GM21576 (cell line): ENCODE results near the gene RGR.
"Not testable (repeated sequence)": the region's sequence is repeated elsewhere in the genome, so short reads cannot be mapped to it uniquely, and the experiment has no call there.

Experiments used
- ATAC-seq: cut with Tn5 transposase; IDR thresholded peaks from one replicate; pipeline ENCODE4 v1.9.1; 2021; ENCODE audit warnings: mild to moderate bottlenecking, moderate library complexity; ENCODE audit not compliant: unreplicated experiment

The RGR gene

DNA sequence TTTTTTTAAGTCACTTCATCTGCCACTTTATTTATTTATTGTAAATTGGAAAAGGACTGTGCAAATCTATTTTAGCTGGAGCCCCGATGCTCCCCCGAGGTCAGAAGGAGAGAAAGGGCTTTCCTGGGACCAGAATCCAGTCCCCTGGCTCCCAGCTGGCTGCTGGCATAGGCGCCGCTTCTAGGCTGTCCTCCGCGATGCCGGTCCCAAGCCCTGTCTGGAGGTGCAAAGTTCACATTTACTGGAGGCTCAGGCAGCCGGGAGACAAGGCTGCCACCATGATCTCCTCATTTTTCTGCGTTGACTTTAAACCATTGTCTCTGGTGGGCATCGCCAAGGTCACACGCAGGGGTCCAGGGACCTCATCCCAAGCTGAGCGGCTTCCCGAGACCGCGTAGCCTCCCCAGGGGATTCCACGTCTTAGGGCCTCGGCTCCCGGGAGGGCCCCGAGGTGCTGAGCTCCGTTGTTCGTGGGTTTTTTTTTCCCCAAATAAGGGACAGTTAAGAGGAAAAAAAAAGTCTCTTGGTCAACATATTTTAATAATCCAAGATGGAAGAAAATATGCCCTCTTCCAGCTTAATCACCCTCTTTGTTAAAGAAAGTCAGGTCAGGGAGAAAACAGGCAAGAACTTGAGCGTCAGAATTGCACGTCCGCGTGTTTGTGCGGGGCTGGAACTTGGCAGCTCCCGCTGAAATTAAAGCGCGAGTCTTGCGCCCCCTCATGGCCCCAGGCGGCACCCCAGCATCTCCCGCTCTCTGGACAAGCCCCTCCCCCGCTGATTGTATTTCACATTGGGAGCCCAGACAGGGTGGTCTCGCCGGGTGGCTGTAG, 11.9 kb downstream of the RGR start:
- no peak for ATAC-seq

DNA sequence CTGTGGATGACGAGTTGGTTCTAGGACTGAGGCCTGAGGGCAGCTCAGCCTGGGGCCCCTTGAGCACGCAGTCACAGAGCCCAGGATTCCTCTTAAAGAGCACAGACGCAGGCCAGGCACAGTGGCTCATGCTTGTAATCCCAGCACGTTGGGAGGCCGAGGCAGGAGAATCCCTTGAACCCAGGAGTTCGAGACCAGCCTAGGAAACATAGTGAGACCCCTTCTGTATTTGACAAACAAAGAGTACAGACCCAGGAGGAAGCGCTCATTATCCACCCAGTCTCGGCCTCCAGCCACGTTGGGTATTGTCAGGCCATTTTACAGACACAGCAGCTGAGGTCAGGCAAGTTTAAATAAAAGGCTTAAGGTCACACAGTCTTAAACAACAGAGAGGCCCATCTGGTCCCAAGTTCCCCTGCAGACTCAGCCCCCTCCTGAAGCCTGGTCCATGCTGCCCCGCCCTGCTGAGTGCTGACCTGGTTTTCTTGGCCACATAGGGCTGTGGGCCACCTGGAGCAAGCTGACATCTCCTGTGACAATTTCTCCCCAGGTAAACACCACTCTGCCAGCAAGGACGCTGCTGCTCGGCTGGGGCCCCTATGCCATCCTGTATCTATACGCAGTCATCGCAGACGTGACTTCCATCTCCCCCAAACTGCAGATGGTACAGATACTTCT, 12.6 kb downstream of the RGR start:
- ATAC-seq = no peak

DNA sequence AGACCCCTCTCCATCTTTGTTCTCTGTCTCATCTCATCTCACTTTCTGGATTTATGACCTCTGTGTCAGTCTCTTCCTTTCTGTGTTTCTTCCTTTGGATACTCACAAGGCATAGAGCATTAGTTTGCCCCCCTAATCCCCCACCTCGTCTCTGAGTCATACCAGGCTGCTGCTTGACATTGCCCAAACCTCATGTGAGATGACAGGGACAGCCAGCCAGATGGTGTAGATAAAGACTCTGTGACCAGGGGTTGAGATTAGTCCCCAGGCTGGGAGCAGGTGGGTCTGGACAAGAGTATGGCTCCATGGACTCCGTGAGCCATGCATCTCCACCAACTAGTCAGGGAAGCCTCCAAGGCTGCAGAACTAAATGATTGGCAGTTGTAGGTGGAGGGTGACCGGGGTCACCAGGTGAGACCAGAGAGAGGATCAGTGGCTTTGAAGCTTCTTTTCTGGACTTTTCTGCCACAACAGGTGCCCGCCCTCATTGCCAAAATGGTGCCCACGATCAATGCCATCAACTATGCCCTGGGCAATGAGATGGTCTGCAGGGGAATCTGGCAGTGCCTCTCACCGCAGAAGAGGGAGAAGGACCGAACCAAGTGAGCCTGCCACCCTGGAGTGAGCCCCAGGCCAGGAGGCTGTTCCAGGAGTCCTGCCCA, 13.3 kb downstream of the RGR start:
- ATAC-seq = no peak

DNA sequence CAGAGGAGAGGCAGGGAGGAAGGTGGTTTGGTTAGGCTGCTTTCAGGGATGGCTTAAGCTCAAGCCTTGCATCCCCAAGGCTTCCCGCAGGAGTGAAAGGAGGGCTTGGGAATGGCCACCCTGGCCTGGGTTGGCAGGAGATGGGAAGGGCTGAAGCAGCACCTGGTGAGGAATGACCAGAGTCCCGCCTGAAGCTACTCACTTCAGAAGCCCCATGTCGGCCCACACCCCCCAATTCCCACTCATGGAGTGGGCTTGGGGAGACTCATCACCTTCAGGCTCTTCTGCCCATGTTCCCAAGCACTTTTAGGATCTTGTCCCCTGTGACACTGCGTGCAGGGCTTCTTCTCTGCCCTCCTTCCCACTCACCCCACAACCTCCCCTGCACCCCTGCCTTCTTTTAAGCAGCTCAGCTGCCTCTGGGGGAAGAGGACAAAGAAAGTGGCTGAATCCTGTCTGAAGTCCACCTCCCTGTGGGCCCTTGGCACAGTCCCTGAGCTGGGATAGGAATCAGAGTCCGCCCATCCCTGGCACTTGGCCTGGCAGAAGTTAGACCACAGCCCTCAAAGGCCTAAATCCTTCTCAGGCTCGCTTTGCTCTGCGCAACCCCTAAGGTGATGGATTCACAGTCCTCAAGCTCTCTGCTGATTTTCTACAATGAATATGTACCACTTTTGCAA, 16.5 kb downstream of the RGR start:
- ATAC-seq = no peak

DNA sequence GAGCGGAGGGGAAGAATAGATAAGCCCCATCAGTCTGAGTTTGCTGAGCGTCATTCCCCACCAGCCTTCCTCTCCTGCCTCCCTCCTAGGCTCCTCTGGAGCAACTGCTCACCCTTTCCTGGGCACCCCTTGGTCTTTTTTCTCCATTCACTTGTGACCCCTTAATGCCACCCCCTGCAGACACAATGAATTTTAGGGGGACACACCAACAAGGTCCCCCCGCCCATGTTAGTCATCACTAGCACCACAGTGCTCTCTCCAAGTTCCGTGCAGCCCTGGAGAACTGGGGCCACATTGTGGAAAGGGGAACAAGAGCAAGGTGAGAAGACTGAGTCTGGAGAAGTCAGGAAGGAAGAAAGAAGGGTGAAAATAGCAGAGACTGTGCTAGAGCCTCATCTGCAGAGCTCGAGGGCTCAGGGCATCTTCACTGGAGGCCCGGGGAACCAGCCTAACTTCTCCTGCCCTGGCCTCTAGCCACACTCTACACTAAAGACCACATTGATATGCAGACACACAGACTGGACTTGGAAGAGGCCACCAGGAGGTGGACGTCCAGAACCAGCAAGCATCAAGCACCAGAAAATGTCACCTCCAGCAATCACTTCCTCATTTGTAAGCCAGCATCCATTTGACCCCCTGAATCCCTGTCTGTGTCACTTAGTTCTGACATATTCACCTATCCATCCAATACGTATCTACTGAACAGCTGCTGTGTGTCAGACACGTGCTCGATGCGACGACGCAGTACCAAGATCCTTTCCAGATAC, 17.5 kb downstream of the RGR start:
- no peak for ATAC-seq

DNA sequence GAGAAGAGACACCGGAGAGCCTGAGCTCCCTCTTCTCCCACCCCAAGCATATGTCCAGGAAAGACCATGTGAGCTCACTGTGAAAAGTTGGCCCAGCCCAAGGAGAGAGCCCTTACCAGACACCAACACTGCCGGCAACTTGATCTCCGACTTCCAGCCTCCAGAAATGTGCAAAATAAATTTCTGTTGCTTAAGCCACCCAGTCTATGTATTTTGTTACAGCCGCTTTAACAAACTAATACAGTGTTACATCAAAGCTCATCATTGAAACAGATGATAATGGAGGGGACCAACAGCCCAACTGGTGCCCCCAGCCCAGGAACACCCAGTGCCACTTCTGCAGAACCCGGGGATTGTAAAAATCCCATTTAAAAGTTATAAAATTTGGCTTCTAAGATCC, 18.9 kb downstream of the RGR start:
- no peak for ATAC-seq

DNA sequence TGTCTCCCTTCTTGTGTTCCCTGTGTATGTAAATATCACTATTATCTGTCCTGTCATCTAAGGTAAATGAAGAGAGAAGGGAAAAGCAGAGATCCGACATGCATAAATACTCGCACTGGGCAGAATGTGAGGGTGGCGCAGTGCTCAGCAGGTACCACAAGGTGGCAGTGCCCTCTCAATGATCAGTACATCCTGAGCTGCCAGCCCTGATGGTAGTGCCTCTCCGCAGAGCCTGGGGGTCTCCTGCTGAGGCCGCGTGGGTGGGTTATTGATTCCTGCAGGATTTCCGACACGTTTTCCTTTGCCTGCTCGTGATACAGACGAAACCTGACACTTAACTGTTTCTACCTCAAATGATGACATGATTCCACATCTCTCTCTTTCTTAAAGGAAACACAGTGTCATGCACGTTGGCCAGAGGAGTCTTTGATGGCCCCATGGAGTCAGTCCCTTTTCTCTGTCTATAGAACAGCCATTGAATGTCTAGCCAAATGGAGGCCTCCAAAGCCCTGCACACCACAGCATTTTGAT, 19.8 kb downstream of the RGR start:
- ATAC-seq = peak; percentile 95

DNA sequence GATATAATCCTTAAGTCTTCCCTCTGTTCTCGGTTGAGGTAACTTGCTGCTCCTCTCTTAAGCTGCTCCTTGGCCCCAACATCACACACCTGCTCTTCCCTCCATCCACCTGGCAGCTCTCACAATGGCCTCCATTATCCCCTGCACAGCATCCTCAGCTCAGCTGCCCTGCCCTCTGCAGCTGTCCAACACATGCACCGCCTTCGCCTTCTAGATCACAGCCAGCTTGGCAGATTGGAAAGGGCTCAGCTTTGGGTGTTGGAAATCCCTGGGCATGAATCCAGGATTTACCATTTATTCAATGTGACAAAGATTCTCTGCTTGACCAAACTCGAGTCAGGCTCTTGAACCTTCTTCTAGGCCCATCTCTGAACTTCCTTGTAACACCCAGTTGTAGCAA, 20.6 kb downstream of the RGR start:
- ATAC-seq = no peak

DNA sequence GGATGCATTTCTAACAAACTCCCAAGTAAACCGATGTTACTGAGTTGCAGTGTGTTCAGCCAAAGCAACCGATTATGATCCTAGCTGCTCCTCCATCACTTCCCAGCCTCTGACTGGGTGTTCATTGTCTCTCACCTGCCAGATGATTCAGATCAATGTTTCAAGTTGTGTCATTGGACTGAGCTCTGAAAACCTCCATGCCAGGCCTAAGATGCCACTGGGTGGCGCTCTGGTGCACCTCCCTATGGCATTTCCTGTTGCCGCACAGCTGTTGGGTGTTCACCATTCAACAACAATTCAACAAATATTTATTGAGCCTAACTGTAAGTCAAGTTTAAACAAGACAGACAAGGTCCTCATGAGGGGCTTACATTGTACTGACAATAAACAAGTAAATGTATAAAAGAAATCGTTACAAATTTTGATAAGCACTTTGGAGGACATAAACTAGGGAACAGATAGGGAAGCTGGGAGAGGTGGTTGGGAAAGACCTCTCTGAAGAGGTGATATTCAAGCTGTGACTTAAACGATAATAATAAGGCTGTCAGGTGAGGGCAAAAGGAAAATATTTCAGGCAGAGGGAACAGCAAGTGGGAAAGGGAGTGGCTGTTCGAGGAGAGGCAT, 22.8 kb downstream of the RGR start:
- peak; percentile 52 for ATAC-seq

DNA sequence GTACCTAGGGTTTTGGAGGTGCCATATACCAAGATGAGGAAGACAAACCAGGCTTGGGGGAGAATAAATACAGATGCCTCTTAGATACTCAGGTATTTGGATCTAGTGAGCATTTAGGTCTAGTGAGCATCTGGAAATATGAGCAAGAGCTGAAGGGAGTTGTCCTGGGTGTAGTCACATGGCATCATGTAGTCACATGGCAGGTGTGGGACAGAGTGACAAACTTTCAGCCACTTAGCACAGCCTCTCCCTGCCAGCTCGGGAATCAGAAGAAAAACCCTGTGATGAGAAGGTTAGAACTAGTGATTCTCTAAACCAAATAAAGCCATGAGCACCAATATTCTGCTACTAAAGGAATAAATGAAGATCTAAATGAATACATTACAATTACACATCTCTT, 24.3 kb downstream of the RGR start:
- no peak for ATAC-seq

DNA sequence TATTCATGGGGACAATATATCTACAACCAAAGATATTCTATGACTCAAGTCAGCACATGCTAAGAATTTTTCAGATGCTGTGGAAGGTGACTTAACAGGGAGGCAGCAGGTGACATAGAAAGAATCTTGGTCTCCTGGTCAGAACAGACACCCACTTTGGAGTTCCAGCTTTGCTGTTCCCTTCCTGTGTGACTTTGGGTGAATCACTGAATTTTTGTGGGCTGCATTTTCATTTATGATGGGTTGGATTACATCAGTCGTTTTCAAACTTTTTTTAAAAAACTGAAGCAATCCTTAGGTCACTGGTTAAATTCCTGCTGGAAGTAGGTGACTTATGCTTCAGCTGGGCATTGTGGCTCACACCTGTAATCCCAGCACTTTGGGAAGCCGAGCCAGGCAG, 24.9 kb downstream of the RGR start:
- ATAC-seq = no peak

DNA sequence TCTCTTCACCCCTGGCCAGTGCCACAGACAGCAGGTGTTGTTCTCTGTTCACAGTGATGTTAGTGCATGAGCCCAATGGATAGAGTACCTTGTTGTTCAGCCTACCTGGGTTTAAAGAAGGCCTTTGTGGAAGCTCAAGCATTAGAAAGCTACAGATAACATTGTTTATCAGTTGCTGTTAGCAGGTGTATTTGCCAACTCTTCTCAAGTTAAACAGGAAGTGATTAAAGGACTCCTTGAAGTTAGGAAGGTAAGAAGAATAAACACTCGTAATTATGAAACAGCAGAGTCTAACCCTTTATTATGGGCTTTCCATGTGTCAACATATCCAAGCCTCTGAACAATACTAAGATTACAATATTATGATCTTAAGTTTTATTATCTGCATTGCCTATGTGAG, 25.9 kb downstream of the RGR start:
- ATAC-seq = no peak

DNA sequence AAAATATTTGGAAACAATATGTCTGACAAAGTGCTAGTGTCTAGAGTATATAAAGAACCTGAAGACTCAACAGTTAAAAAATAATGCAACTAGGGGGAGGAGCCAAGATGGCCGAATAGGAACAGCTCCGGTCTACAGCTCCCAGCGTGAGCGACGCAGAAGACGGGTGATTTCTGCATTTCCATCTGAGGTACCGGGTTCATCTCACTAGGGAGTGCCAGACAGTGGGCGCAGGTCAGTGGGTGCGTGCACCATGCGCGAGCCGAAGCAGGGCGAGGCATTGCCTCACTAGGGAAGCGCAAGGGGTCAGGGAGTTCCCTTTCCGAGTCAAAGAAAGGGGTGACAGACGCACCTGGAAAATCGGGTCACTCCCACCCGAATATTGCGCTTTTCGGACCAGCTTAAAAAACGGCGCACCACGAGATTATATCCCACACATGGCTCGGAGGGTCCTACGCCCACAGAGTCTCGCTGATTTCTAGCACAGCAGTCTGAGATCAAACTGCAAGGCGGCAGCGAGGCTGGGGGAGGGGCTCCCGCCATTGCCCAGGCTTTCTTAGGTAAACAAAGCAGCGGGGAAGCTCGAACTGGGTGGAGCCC, 35.1 kb downstream of the RGR start:
- ATAC-seq = not testable (repeated sequence)

DNA sequence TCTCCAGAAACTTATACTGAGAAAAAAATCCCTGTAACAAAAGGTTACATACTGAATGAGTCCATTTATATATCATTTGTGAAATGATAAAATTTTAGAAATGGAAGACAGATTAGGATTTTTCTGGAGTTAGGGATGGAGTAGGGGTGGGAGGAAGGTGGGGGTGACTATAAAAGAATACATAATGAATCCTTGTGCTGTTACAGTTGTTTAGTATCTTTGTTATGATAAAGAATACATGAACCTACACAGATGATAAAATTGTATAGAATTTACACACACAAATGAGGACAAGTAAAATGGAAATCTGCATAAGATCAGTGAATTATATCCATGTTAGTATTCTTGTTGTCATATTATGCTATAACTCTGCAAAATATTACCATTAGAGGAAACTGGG, 41.8 kb downstream of the RGR start:
- ATAC-seq = no peak

DNA sequence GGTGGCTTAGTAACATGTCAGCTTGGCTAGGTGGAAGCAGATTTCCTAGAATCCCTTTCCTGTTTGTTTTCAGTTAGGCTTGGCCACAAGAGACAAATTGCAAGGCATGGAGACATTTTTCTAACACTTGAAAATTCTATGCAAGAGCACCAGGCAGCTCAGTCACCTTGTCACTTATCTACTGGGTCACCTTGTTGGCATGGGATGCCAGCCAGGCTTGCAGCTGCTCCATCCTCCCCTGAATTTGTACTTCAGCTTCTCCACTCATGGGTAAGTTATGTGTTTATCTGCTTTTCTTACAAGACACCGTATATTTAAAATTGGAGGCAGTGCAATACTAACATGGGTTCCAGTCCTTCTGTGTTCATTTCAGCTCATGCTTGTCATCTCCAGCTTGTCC, 43.3 kb downstream of the RGR start:
- no peak for ATAC-seq

DNA sequence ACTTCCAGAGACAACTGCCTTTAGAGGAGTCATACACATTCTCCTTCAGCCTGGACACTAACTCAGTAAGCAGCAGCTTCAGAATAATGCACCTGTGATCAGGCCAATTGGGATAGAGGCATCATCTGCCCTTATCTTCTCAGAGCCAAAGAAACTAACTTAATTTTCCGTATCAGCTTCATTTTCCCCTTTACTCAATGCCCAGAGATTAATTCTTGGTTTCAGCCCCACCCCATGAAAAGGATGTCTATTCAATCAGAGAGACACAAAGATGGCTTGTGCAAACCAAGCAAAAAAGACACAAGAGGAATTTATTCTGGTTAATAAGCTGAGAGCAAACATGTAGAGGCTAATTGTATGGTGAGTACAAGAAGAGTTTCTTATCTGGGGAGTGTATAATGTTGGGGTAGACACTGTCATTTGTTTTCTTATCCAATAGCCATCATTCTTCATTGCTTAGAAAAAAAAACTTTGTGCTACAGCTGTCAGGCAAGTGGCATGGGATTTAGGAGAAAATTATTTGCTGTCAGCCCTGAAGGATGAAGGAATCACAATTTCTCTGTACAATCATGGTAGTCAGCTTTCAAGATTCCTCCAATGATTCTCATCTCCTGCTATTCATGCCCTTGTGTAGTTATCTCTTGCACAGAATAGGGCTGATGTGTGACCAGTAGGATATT, 44.8 kb downstream of the RGR start:
- ATAC-seq = no peak

DNA sequence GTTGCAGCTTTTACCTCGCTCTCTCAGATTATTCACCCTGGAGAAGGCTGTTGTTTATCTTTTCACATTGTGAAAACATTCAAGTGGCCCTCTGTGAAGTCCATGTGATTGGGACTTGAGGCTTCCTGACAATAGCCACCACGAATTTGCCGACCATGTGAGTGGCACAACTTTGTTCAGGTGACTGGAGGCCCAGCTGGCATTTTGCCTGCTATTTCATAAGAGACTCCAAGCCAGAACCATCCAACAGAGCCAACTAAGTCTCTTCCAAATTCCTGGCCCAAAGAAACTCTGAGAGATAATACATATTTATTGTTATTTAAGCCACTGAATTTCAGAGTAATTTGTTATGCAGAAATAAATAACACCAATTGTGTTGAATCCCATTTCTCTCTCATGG, 45.4 kb downstream of the RGR start:
- no peak for ATAC-seq

DNA sequence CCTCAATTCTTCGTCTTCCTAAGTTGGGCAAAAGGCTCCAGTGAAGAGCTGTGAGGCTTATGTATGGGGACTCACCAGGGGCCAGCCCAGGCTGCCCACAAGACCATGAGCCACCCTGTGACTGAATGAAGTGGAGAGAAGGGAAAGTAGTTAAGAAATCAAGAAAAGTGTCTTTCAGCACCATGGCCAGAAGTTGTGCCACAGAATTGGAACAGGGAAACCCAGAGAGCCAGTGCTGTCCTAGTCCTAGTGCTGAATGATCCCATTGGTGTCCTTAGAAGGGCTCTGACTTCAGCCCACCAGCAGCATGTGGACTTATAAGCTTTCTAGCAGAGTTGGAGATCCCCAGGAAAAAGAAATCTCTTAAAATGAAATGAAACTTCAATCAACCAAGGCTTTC, 46.5 kb downstream of the RGR start:
- no peak for ATAC-seq

DNA sequence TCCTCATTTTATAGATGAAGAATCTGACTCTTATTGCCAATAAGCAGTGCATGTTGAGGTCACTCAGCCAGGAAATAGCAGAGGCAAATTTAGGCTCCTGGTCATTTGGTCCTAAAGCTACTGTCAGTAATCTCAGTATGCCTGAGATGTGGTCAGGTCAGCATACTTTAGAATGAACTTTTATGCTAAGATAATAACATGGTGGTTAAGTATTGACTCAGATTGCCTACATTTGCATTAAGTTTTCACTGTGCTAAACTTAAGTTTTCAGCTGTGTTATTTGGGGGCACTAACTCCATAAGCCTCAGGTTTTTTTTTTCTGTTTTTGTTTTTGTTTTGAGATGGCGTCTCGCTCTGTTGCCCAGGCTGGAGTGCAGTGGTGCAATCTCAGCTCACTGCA, 47.6 kb downstream of the RGR start:
- ATAC-seq = peak; percentile 60
